ENCODE data around the gene CDH23.

CDH23 gene

GRCh38 chr10:71666639-71667386, 270.1 kb downstream of the CDH23 start:
- in situ Hi-C loops (cut with HindIII; ENCODE audit: low sequenced_read_pairs), result no loop called here

DNA sequence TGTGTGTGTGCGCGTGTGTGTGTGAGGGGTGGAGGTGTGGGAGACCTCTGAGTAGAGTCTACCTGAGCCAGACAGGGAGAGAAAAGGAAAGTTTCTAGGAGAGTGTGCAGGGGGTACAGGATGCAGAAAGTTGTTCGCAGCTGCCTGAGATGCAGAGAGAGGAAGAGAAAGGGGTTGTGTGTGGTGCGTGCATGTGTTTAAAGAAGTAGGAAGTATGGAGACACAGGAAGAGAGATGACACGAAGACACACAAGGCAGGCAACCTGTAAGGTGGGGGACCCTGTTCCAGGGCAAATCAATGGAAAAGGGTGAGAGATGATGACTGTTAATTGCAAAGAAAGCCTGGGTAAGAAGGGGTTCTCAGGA, 270.6 kb downstream of the CDH23 start:
- in situ Hi-C loops (cut with HindIII; ENCODE audit: low sequenced_read_pairs), result no loop called here

GRCh38 chr10:71671994-71672946, 275.6 kb downstream of the CDH23 start:
- in situ Hi-C loops (cut with HindIII; ENCODE audit: low sequenced_read_pairs), result no loop called here

- in situ Hi-C loops (cut with HindIII; ENCODE audit: low sequenced_read_pairs), result no loop called here
Measured at GRCh38 chr10:71675295-71675970, 278.7 kb downstream of the CDH23 start.

- in situ Hi-C loops (cut with HindIII; ENCODE audit: low sequenced_read_pairs), result no loop called here
Measured at GRCh38 chr10:71677261-71677660, 280.5 kb downstream of the CDH23 start.

GRCh38 chr10:71678057-71678805, 281.5 kb downstream of the CDH23 start:
- in situ Hi-C loops (cut with HindIII; ENCODE audit: low sequenced_read_pairs), result no loop called here

DNA sequence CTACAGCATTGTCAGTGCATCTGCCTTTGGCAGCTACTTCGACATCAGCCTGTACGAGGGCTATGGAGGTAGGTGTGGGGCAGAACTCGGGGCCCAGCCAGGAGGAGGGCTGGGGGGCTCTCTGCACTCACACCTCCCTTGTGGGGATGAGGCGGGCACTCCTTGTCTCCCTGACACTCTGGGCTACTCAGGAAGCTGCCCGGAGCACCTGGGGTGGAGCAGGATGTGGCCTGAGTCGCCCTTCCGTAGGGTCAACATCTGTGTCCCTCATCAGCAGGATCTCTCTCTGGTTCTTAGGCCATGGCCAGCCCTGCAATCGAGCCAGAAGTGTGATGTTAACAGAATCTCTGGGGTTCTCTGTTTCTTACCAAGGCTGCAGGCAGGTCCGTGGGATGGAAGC, 282.7 kb downstream of the CDH23 start:
- in situ Hi-C loops (cut with HindIII; ENCODE audit: low sequenced_read_pairs), result no loop called here

GRCh38 chr10:71681977-71682376, 285.3 kb downstream of the CDH23 start:
- in situ Hi-C loops (cut with HindIII; ENCODE audit: low sequenced_read_pairs), result no loop called here

- in situ Hi-C loops (cut with HindIII; ENCODE audit: low sequenced_read_pairs), result no loop called here
Measured at GRCh38 chr10:71683301-71683700, 286.6 kb downstream of the CDH23 start.

DNA sequence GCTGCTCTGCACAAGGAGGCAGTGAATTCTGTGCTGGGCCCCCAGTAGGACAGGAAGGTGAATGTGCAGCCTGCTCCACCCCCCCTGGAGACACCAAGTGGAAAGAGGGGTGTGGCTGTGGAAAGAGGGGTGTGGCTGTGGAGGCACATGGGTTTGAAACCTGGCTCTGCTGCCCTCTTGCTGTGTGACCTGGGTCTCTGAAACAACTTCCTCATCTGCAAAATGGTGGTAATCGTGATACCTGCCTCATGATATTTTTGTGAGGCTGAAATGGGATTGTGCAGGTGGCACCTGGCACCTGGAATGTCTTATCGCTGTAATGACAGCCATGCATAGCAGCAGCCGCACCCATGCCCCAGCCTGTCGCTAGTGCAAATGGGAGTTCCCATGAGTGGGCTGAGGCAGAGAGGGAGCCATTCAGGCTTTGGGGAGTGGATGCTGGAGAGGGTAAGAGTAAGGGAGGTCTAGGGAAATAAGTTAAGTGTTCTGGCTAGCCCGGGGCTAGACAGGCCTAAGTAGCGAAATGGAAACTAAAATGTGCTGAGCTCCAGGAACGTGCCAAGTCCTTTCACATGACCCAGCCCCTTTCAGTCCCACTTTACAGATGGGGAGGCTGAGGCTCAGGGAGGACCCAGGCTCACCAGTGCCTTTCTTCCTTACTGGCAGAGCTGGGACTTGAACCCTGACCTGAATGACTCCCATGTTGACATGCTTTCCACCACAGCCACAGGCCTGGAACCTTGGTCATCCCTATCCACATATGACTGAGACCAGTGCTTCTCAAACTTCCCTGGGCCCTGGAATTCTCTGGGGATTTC, 287.8 kb downstream of the CDH23 start:
- in situ Hi-C loops (cut with HindIII; ENCODE audit: low sequenced_read_pairs), result no loop called here

DNA sequence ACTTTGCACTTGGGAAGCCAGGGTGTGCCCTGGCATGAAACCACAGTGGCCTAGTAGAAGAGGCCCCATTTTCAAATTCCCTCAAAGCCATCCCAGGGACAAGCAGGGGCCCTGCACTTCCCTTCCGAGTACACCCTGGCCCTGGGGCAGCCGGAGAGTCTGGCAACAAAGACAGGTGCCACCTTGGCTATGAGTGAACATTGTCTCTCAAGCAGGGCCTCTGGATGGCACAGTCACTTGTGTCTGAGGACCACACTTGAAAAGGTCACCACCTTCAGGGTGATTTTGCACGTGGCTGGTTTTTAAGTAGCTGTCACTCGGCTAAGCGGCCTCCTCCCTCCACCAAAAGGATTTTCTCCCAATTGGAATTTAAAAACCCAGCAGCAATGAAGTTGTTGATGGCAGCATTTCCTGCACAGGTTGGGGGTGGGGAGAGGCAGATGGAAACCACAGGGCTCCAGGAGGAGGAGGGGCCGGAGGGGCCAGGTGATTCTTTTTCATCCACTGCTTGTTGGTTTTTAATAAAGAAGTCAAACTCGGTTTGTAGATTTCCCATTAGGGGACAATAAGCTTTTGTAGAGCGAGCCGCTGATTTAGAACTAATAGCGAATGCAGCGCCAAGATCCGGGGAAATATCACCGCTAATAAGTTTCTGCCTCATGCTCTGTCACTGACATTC, 289.0 kb downstream of the CDH23 start:
- in situ Hi-C loops (cut with HindIII; ENCODE audit: low sequenced_read_pairs), result no loop called here

DNA sequence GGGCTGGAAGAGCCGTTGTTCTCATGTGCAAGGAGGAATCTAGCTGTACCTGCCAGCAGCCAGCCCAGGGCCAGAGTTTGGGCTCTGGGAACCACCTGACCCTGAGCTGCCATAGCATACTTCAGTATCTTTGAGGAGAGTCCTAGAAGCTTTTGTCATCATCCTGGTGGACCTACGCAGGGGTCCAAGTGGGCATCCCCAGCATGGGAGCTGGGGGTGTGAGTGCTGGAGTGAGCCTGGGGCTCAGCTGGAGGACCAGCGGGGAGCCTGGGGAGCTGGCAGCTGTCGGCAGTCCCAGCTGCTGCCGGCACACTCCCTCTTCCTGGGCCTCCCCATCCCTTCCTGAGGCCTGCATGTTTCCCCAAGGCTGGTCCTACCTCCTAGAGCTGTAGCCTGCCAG, 290.4 kb downstream of the CDH23 start:
- in situ Hi-C loops (cut with HindIII; ENCODE audit: low sequenced_read_pairs), result no loop called here

- in situ Hi-C loops (cut with HindIII; ENCODE audit: low sequenced_read_pairs), result no loop called here
Measured at GRCh38 chr10:71687480-71687879, 290.8 kb downstream of the CDH23 start.

DNA sequence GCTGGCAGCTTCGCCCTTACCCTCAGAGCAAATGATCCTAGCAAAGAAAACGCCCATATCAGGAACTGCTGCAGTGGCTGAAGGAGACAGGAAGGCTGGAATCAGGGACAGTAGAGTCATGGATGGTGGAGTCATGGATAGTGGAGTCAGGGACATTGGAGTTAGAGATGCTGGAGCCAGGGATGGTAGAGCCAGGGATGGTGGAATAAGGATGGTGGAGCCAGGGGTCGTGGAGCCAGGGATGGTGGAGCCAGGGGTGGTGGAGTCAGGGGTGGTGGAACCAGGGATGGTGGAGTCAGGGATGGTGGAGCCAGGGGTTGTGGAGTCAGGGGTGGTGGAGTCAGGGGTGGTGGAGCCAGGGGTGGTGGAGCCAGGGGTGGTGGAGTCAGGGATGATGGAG, 291.5 kb downstream of the CDH23 start:
- in situ Hi-C loops (cut with HindIII; ENCODE audit: low sequenced_read_pairs), result no loop called here

DNA sequence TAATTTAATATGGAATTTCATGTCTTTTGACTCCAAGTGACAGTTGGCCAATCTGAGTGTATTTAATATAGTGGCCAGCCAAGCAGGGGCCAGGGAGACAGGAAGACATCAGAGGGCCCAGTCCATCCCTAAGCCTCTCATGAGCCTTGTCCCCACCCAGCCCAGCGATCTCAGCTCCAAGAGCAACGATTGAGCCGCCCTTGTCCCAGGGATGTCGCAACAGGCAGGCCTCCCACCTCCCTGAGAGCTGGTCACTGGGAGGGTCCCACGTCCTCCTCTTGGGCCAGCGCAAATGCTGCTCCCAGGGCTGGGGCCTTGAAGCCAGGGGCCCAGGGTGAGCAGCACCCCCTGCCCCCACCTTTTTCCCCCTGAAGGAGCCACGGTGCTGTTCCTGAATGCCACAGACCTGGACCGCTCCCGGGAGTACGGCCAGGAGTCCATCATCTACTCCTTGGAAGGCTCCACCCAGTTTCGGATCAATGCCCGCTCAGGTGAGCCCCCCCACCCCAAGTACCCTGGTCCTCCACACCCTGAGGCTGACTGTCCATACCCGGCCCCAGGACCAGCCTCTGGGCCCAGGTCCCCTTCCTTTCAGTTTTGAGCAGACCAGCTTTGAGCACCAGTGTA, 293.5 kb downstream of the CDH23 start:
- in situ Hi-C loops (cut with HindIII; ENCODE audit: low sequenced_read_pairs), result no loop called here

DNA sequence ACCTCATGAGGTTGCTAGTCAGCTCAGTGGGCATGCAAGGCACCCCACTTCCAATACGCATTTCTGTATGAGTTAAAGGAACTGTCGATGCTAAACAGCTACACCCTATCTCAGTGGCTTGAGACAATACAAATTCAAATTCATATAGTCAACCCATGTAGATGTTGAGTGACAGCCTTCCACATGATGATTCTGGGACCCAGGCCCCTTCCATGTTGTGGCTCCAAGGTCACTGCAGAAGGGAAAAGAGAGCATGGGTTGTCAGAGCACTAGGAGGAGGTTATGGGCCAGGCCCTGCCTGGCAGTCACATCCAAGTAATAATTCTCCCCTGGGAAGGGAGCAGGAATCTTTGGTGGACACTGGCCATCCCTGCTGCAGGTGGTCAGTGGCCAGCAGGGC, 294.7 kb downstream of the CDH23 start:
- in situ Hi-C loops (cut with HindIII; ENCODE audit: low sequenced_read_pairs), result no loop called here

GRCh38 chr10:71692598-71693306, 296.0 kb downstream of the CDH23 start:
- in situ Hi-C loops (cut with HindIII; ENCODE audit: low sequenced_read_pairs), result no loop called here

GRCh38 chr10:71693377-71693776, 296.7 kb downstream of the CDH23 start:
- in situ Hi-C loops (cut with HindIII; ENCODE audit: low sequenced_read_pairs), result no loop called here

All from endothelial cell of hepatic sinusoid (primary cell).